Transverse colon (tissue), 3 donors: ENCODE data around the gene TAF1D.

Source experiments
- EP300 ChIP-seq: sonication (generic); formaldehyde crosslinking; IDR thresholded peaks from one replicate; pipeline ENCODE4 v1.6.1; 2017; ENCODE audit warnings: antibody characterized with exemption, low read depth
- TF ChIP-seq, protein P1 (sequence below), 5 experiments: fragments of 200-600 bp in 3 of 5; fragments of 450-650 bp in 2 of 5; sonication (generic) in 3 of 5; IDR thresholded peaks; 1 replicate in 2 of 5; 2 replicates in 3 of 5; pipeline ENCODE4 v1.5.1; 2016 to 2017; ENCODE audit warnings: antibody characterized with exemption in 5 of 5, inconsistent platforms in 3 of 5, mild to moderate bottlenecking in 2 of 5, moderate library complexity in 1 of 5

DNA sequence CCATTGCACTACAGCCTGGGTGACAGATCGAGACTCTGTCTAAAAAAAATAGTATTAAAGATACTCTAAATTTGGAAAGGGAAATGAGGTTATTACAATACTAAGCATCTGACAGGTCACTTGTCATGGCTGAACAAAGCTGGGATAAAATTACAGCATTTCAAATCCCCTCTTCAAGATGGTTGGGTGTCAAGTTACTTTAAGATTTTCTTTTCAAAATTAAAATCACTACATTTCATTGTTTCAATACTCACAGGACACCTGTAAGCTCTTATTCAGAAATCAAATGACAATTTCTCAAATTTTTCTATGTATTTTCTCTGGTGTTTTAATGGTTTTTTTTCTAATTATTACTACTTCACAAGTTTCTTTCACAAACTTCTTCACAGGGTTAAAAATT, 5.7 kb downstream of the TAF1D start:
- TF ChIP-seq, protein P1, sequence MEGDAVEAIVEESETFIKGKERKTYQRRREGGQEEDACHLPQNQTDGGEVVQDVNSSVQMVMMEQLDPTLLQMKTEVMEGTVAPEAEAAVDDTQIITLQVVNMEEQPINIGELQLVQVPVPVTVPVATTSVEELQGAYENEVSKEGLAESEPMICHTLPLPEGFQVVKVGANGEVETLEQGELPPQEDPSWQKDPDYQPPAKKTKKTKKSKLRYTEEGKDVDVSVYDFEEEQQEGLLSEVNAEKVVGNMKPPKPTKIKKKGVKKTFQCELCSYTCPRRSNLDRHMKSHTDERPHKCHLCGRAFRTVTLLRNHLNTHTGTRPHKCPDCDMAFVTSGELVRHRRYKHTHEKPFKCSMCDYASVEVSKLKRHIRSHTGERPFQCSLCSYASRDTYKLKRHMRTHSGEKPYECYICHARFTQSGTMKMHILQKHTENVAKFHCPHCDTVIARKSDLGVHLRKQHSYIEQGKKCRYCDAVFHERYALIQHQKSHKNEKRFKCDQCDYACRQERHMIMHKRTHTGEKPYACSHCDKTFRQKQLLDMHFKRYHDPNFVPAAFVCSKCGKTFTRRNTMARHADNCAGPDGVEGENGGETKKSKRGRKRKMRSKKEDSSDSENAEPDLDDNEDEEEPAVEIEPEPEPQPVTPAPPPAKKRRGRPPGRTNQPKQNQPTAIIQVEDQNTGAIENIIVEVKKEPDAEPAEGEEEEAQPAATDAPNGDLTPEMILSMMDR (IDR thresholded peaks at IDR 0.05) = no peak
- no peak for TF ChIP-seq EP300
